Breast epithelium (tissue), 4 donors: ENCODE results near the gene ACOXL. TPM values are rescaled to one million over a fixed set of nuclear protein-coding genes. Genes with fewer than 3 reads are reported as not detected.

ENCODE experiments used
- DNase-seq, 2 donors: peaks; one replicate each; pipeline ENCODE4 v3.0.0-alpha.2; 2019; ENCODE audit warnings: low spot score in 2 of 2
- H3K27ac ChIP-seq, 2 donors: fragments of 200-600 bp; sonication (generic) in 1 of 2; one replicate each; pipeline ENCODE4 v1.5.1; 2016 to 2019; ENCODE audit warnings: mild to moderate bottlenecking in 1 of 2
- H3K27me3 ChIP-seq, 2 donors: fragments of 200-600 bp; sonication (generic) in 1 of 2; one replicate each; pipeline versions ENCODE4 v1.5.1 to v1.6.0; 2017 to 2019; ENCODE audit warnings: control low read depth in 1 of 2, mild to moderate bottlenecking in 1 of 2
- H3K36me3 ChIP-seq: fragments of 200-600 bp; one replicate; pipeline ENCODE4 v1.5.1; 2019
- H3K4me1 ChIP-seq, 2 donors: fragments of 200-600 bp; sonication (generic); one replicate each; pipeline ENCODE4 v1.5.1; 2016 to 2019; ENCODE audit warnings: control low read depth in 1 of 2
- H3K4me3 ChIP-seq, 3 donors: fragments of 200-600 bp; sonication (generic); 1 replicate in 2 of 3; 2 replicates in 1 of 3; pipeline ENCODE4 v1.5.1; 2016 to 2019; ENCODE audit warnings: mild to moderate bottlenecking in 3 of 3, moderate library complexity in 2 of 3
- H3K9me3 ChIP-seq, 2 donors: fragments of 200-600 bp; sonication (generic) in 1 of 2; one replicate each; pipeline ENCODE4 v1.5.1; 2016 to 2019; ENCODE audit warnings: control low read depth in 1 of 2
- CTCF ChIP-seq, 3 donors: fragments of 450-650 bp; IDR thresholded peaks; one replicate each; pipeline ENCODE4 v1.5.1; 2016 to 2017; ENCODE audit warnings: antibody characterized with exemption in 3 of 3, mild to moderate bottlenecking in 3 of 3, moderate library complexity in 3 of 3
- POLR2A ChIP-seq: fragments of 450-650 bp; IDR thresholded peaks from one replicate; pipeline ENCODE4 v1.6.1; 2016; ENCODE audit warnings: antibody characterized with exemption, mild to moderate bottlenecking, moderate library complexity
- POLR2AphosphoS5 ChIP-seq, 3 donors: sonication (generic); formaldehyde crosslinking; IDR thresholded peaks; one replicate each; pipeline ENCODE4 v1.6.1; 2017; ENCODE audit warnings: antibody characterized with exemption in 3 of 3
- intact Hi-C: fragments of 100-400 bp; cut with DNase I; formaldehyde crosslinking; loops from one replicate; pipeline ENCODE4 v1.15.1; 2023; ENCODE audit warnings: low total_unique reads
- total RNA-seq, 3 donors: library from RNA; depleted of rRNA; stranded (reverse); fragments of >200 nt; gene quantifications; one replicate each; pipeline ENCODE4 v1.1.0, GENCODE V29; 2016

ACOXL gene
- total RNA-seq, 3 donors from 2014 or later: not detected

- Histone ChIP-seq H3K9me3 (no peaks in the 10 kb centered on the region), H3K36me3 (peaks cover 3% of the 10 kb centered on the region), H3K27ac (no peak overlapping the region), H3K4me1 (no peaks in the 10 kb centered on the region), H3K4me3 (no peak overlapping the region), H3K27me3 (peaks cover 0 to 8% of the 10 kb centered on the region in 2 donors)
- intact Hi-C loops: no loop called here
- DNase-seq: no peak
- TF ChIP-seq CTCF (IDR thresholded peaks at IDR 0.05) (no peak), POLR2A (no peak), POLR2AphosphoS5 (IDR thresholded peaks at IDR 0.05) (no peak)
Measured at GRCh38 chr2:110708455-110708854, 23.9 kb upstream of the ACOXL start.

GRCh38 chr2:110712737-110713136 lies 19.6 kb upstream of the ACOXL start:
- TF ChIP-seq CTCF (IDR thresholded peaks at IDR 0.05) (no peak), POLR2A (no peak), POLR2AphosphoS5 (IDR thresholded peaks at IDR 0.05) (no peak)
- Histone ChIP-seq H3K27ac (no peak overlapping the region), H3K4me3 (no peak overlapping the region), H3K36me3 (no peaks in the 10 kb centered on the region), H3K4me1 (no peaks in the 10 kb centered on the region), H3K9me3 (no peaks in the 10 kb centered on the region), H3K27me3 (peaks cover 0 to 8% of the 10 kb centered on the region in 2 donors)
- intact Hi-C loops: no loop called here
- DNase-seq: no peak

- H3K27ac ChIP-seq: no peak overlapping the region
- no peak overlapping the region for H3K4me3 ChIP-seq
- intact Hi-C loops: no loop called here
- H3K4me1 ChIP-seq: no peaks in the 10 kb centered on the region
- H3K9me3 ChIP-seq: no peaks in the 10 kb centered on the region
- no peaks in the 10 kb centered on the region for H3K36me3 ChIP-seq
- peaks cover 0 to 8% of the 10 kb centered on the region in 2 donors for H3K27me3 ChIP-seq
- no peak for DNase-seq
- TF ChIP-seq POLR2A (no peak), POLR2AphosphoS5 (IDR thresholded peaks at IDR 0.05) (no peak), CTCF (IDR thresholded peaks at IDR 0.05) (no peak)
Measured at GRCh38 chr2:110713513-110714362, 18.6 kb upstream of the ACOXL start.

- H3K4me3 ChIP-seq: no peak overlapping the region
- no peaks in the 10 kb centered on the region for H3K36me3 ChIP-seq
- H3K27me3 ChIP-seq: peaks cover 0 to 8% of the 10 kb centered on the region in 2 donors
- no peak overlapping the region for H3K27ac ChIP-seq
- intact Hi-C loops: no loop called here
- DNase-seq: no peak
- H3K4me1 ChIP-seq: no peaks in the 10 kb centered on the region
- H3K9me3 ChIP-seq: no peaks in the 10 kb centered on the region
- TF ChIP-seq POLR2A (no peak), POLR2AphosphoS5 (IDR thresholded peaks at IDR 0.05) (no peak), CTCF (IDR thresholded peaks at IDR 0.05) (no peak)
Measured at GRCh38 chr2:110714452-110715224, 17.7 kb upstream of the ACOXL start.
